SHP77 (cell line): ENCODE measurements around the gene ZNF705A.
"Not testable (repeated sequence)": the region's sequence is repeated elsewhere in the genome, so short reads cannot be mapped to it uniquely, and the experiment has no call there.

Source experiments
- DNase-seq, 2 experiments: peaks; one replicate each; lab custom pipeline; 2025; lab: John Stamatoyannopoulos, UW

ZNF705A gene

GRCh38 chr12:8184206-8184605 lies 27.4 kb downstream of the ZNF705A start:
- DNase-seq: not testable (repeated sequence)

DNA sequence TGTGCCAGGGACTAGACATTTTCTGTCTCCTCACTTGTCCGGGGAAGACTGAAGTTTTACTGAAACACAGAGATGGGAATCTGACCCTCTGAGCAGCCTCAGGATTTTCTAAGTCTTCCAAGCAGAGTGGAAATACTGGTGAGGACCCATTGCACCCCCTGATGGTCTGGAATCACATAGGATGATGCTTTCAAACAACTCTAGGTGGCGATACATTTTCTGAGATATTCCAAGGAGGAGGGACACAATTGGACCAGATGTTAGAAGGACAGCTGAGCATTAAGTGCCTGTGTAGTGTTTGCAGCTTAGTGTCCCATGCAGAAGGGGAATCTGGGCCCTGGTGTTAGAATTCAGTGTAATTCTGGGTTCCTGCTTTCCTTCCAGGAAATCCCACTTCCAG lies 31.3 kb downstream of the ZNF705A start:
- not testable (repeated sequence) for DNase-seq

DNA sequence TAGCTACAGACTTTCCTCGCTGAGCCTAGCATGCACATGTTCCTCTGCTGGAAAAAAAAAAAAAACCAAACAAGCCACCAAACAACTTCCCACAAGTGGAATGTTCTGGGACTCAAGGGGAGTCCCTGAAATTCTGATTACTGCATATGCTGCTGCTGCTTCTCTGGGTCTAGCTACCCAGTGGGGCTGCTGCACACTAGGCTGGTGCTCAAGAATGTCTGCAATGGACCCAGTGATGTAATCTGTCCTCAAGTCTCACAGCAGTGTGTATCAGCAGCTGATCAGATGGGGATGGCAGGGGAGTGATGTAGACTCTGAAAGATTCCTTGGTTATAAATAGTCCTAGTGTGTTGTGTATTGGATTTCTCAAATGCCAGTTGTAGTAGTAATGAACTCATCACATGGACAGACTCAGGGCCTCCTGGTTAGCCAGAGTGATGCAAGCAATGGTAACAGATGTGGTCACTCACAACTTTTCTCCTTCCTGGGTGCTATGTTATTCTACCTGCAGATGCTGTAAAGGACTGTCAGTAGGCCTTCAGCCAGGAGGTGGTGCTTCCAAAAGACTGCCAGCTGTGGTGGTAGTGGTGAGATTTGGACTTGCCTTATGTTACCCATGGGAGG lies 41.0 kb downstream of the ZNF705A start:
- DNase-seq: not testable (repeated sequence)

DNA sequence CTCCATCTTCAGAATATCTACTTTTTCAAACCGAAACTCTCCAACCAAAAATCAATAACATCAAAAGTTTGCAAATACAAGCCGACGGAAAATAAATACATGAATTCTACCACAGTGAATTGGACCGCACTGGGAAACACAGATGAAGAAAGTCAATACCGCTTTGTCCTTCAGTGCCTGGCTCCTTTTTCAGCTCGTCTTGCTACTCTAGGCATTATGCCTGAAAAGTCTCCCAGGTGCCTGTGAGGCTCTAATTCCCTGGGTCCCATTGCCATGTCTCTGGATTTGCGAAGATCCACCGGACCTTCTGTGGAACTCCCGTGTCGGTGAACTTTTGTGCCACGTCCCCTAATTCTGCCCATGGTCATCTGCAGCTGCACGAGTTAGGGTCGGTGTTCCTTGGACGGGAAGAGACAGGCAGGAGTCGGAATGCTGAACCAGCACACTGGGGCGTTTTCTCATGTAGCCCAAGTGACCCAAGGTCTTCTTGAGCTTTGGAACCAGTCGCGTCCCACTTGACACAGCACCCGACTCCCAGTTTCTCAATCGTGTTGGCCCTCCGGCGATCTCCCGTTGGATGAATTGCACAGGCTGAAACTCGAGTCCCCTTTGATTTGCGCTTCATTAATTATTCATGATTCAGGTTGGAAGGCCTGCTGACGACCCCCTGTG lies 62.0 kb downstream of the ZNF705A start:
- not testable (repeated sequence) for DNase-seq

DNA sequence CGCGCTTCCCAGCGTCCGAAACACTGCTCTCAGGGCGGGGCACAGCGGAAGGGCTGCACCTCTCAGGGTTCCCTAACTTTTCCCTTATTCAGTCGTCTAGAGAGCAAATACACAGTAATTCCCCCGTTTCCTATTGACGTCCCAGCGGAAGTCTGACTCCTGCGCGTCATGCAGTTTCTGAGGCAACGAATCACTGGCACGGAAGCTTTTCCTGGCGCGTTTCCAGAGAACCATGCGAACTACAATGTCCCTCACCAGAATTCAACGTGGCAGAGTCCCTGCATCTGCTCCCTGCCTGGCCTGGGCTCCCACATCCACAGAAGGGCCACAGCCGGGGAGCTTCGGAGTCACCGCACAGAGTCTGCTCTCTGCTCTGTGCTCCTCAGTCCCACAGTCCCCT lies 64.6 kb downstream of the ZNF705A start:
- DNase-seq: peak in 1 of 2 experiments; percentile 16

DNA sequence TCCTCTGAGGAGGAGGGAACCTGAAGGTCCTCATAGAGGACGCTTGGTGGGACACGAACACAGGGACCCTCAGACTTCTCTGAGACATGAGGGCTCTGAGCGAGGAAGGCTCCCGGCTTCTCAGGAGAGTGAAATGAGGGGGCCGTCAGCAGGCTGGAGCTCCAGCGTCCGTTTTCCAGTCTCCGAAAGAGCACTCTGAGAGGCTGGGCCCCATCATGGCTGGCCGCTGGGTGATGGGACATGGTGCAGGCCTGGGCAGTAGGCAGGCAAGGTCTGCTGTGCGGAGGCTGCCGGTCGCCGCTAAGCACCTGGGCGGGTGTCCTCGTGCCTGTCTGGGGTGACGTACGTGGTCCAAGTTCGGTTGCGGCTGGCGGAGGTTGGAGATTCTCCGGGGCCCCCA lies 65.0 kb downstream of the ZNF705A start:
- not testable (repeated sequence) for DNase-seq

- DNase-seq: not testable (repeated sequence)
Observed at GRCh38 chr12:8222303-8222702, 65.5 kb downstream of the ZNF705A start.

GRCh38 chr12:8223646-8224045 lies 66.8 kb downstream of the ZNF705A start:
- DNase-seq: not testable (repeated sequence)

GRCh38 chr12:8224782-8225181 lies 68.0 kb downstream of the ZNF705A start:
- DNase-seq: not testable (repeated sequence)

- DNase-seq: no peak
Observed at GRCh38 chr12:8226355-8226754, 69.5 kb downstream of the ZNF705A start.

DNA sequence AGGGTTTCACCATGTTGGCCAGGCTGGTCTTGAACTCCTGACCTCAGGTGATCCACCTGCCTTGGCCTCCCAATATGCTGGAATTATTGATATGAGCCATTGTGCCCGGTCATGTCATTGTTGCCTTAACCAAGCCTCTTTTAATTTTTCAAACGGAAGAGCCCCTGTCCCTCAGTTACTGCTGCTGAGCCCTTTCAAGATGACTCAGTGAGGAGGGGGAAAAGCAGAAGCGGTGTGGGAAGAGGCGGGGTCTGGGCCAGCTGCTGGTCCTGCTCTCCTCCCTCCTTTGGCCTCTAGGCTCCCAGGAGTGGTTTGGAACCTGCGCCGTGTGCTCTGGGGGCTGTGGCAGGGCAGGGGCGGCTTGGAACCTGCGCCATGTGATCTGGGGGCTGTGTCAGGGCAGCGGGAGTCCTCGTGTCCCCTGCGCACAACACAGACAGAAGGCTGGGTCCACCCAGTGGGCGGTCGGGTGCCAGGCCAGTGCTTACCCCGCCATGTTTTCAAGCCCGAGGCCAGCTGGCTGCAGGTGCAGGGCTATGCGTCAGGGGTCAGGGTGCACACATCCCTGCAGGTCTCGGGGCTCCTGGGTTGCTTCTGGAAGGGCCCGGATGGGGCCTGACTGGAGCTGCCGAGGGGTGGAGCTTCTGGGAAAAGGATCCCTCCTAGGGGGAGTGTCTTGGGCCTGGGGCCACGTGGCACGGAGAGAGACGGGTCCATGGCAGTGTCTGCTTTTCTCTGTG lies 70.3 kb downstream of the ZNF705A start, which contains the start of gene FAM90A1:
TSS of gene FAM90A1 (minus strand) at position 627 of the 740 bp plus-strand sequence. CDS start 2,786 bp downstream, outside the sequence.
- not testable (repeated sequence) for DNase-seq

GRCh38 chr12:8227732-8228077 lies 70.9 kb downstream of the ZNF705A start:
- DNase-seq: not testable (repeated sequence)

DNA sequence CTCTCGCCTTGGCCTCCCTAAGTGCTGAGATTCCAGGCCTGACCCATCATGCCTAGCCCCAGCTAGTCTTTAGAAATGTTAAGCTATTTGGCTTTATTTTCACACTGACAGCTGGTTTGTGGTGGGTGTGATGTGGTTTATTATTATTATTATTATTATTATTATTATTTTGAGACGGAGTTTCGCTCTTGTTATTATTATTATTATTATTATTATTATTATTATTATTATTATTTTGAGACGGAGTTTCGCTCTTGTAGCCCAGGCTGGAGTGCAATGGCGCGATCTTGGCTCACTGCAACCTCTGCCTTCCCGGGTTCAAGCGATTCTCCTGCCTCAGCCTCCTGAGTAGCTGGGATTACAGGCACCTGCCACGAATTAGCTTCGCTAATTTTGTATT lies 71.8 kb downstream of the ZNF705A start:
- DNase-seq: not testable (repeated sequence)

DNA sequence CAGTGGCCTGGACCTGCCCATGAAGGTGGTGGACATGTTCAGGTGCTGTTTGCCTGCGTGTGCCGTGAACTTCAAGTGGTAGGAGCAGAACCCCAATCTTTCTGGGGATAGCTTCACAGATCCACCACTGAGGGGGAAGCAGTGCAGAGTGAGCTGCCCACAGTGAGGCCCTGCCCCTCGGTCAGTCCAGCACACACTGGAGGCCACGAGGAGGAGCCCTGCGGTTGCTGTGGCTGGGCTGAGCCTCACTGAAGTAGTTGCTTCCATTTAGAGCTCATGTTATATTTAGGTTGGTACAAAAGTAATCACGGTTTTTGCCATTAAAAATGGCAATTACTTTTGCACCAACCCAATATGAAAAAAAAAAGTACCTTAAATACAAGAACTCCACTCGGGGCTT lies 72.7 kb downstream of the ZNF705A start:
- not testable (repeated sequence) for DNase-seq
